ENCODE measurements around the gene RSBN1.
"Not testable (repeated sequence)": the region's sequence is repeated elsewhere in the genome, so short reads cannot be mapped to it uniquely, and the experiment has no call there.

RSBN1 gene

DNA sequence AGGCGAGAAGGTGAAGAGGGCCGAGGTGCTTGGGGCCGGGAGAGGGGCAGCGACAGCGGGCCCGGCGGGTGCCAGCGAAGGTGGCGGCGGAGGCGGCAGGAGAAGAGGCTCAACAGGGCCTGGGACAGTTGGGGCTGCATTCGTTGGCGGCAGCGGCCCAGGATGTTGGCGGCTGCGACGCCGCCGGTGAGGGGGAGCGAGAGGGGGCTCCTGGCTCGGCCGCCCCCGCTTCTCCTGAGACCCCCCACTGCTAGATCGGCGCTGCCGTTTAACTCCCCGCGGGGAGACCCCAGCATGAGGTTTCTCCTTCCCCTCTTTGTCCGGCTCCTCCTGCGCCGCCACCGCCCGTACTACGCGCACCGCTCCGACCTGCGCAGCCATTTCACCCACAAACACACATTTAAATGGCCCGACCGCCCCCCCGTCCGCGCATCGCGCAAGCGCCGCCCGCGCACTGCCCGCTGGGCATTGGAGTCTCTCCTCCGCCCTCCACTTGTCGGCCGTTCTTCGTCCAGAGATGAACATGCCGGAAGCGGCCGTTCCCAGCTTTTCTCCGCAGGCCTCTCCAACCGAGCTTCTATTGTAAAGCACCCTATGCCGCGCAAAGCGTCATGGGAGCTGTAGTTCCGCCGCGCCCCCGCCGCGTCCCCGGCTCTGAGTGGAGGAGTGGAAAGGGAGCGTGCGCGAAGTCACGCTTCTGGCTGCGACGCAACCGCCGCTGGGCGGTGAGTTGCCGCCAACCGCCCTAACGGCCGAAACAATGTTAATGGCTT, at the start of gene RSBN1:
RSBN1 (minus strand) TSS at position 589 of the 773 bp plus-strand sequence; CDS start at position 525, 64 bp downstream.
- peak; percentile 99 for DNase-seq

DNA sequence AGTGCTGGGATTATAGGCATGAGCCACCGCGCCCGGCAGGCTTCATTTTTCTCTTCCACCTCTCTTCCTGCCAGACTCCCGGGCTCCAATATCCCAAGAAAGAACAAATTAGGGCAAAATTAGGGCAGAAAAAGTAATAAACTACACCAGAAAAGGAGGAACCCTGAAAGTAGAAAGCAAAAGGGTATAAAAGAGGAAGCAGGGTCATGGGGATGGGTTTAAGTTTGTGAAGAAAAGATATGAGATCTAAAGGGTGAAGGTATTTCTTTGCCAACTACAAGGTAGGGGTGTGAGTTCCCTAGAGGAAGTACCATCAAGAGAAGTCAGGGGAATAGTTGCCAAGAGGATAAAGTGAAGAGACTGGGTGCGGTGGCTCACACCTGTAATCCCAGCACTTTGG, 49.4 kb upstream of the RSBN1 start:
- no peak for DNase-seq

DNA sequence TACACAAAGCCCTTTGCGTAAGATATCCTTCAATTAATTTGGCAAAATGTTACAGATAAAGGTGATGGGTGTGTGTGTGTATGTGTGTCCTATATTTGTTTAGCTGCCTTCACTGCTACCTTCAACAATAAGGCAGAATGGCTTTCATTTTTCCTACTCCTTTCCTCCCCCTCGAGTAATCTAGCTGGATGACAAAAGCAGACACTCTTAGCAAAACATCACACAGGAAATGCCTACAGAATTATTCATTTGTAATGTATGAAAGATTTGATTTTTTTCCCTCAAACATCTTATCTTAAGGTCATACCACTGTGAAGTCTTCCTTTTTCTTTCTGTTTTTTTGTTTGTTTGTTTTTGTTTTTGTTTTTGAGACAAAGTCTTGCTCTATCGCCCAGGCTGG, 48.6 kb upstream of the RSBN1 start:
- no peak for DNase-seq

DNA sequence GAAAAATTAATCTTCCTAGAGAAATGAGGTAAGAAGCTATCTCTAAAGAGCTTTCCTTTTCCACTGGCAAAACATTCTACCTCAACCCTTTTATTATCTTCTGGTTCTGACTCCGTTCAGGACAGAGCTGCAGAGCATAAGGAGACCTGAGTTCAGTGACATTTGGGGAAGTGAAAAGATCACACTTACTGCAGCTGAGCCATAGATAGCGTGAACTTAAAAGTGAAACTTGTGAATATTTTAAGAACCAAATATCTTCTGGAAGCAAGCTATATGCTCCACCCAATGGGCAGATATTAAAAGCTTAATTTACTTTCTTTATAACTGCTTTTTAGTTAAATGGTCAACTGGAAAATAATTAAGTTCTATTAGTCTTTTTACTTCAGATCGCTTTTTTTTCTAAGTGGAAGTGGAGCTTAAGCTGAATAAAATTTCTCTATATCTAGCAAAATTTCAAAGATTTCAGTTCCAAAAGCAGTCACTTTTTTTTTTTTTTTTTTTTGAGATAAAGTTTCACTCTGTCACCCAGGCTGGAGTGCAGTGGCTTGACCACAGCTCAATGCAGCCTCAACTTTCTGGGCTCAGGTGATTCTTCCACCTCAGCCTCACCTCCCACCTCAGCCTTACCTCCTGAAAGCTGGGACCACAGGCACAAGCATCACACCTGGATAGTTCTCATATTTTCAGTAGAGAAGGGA, 47.4 kb upstream of the RSBN1 start:
- peak; percentile 21 for DNase-seq

DNA sequence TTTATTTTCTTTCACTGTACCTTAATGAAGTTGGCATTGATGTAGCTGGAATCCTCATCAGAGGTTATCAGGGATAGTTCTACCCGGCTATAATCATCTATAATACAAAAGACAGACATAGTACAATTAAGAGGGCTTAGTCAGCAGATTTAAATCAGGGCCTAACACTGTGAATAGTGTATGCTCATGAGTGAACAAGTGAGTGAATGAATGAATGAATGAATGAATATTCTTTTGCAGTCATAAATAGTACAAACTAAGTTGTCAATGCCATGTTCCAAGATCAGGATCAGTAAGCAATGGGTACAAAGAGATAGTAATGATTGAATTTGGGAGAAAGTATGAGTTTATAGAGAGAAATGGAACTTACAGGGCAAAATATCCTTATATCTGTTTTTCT, 46.7 kb upstream of the RSBN1 start:
- no peak for DNase-seq

DNA sequence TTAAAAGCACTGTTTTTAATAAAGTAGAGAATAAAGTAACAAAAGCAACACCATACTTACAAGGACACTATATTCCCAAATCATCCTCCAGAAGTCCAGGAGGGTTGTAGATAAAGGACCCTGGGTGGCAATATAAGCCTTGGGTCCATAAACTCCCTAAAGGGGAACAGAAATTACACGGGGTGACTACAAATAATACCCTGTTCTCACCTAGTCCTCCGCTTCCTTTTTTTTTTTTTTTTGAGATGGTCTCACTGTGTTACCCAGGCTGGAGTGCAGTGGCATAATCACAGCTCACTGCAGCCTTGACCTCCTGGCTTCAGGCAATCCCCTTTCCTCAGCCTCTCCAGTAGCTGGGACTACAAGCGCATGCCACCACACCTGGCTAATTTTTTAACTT, 46.1 kb upstream of the RSBN1 start:
- DNase-seq: no peak

DNA sequence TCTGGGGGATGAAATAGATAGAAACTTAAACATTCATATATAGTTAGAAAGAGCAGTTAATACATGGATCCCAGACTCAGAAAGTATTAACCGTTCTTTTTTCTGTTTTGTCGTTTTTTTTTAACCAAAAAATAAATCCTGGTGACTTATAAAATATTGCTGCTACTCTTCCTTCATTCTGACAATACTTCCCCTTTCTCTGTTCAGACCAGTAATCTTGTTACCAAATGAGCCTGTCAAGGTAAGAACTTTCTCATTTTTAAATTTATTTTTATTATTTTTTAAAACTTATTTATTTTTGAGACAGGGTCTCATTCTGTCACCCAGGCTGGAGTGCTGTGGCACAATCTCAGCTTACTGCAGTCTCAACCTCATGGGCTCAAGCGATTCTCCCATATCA, 45.5 kb upstream of the RSBN1 start:
- DNase-seq: no peak

DNA sequence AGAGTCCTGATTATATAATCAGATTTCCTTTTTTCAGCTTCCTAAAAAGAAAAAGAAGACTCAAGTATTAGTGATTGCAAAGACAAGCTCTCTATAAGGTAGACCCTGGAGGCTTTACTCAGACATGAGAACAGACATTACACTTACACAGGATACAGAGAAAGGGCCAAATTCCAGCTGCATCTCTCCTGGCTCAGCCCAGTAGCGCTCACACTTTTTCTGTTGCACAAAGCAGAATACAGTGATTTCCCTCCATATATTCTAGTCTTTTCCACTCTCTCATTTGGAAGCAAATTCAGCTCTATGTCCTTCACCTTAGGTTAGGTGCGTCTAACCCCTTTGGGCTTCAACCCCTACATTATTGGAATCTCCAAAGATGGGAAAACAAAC, 44.1 kb upstream of the RSBN1 start:
- no peak for DNase-seq

DNA sequence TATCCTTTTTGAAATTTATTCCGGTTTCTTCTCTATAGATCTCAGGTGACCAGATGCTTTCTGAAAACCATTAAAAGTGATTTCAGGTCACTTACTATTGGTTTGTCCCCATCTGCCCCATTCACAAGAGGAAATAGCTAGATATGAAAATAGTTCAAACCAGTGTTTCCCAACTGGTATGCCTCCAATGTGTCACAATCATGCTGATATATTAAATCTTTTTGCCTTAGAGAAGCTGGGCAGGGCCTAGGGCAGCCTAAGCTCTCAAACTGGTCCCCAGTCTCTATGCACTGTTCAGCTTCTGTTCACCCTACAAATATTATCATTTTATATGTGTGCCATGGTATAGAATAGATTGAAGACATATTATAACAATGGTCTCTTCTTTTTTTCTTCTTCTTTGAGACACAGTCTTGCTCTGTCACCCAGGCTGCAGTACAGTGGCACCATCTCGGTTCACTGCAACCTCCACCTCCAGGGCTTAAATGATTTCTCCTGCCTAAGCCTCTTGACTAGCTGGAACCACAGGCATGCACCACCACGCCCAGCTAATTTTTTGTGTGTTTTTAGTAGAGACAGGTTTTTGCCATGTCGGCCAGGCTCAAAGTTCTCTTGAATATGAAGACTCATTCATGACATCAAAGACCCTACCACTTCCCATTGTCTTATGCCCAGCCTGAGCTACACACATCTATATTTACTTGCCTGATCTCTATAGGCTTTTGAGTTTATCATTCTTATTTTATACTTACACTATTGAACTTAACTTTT, 43.5 kb upstream of the RSBN1 start:
- no peak for DNase-seq

DNA sequence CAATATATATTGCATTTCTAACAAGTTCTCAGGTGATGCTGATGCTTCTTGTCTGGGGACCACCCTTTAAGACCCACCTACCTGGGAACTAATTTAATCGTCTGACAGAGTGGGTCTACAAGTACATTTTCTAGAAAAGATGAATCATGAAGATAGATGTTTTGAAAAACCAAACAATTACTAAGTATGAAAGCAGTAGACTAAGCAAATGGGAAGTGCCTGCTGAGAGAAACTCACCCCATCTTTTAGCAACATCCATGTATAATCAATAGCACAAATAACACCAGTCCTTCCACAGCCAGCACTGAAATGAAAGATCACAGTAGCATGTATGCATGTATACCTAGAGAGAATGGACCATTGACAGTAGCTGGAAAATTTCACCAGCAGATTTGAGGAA, 42.0 kb upstream of the RSBN1 start:
- no peak for DNase-seq

DNA sequence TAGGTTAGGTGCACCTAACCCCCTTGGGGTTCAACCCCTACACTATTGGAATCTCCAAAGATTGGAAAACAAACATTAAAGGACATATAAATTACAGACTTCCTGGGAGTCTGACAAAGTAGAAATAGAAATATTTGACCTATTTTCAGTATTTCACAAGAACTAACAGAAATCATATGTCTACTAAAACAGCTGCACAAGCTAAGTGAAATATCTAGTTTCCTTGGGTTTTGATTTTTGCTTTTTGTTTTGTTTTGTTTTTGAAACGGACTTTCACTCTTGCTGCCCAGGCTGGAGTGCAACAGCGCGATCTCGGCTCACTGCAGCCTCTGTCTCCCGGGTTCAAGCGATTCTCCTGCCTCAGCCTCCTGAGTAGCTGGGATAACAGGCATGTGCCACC, 40.4 kb upstream of the RSBN1 start:
- not testable (repeated sequence) for DNase-seq

DNA sequence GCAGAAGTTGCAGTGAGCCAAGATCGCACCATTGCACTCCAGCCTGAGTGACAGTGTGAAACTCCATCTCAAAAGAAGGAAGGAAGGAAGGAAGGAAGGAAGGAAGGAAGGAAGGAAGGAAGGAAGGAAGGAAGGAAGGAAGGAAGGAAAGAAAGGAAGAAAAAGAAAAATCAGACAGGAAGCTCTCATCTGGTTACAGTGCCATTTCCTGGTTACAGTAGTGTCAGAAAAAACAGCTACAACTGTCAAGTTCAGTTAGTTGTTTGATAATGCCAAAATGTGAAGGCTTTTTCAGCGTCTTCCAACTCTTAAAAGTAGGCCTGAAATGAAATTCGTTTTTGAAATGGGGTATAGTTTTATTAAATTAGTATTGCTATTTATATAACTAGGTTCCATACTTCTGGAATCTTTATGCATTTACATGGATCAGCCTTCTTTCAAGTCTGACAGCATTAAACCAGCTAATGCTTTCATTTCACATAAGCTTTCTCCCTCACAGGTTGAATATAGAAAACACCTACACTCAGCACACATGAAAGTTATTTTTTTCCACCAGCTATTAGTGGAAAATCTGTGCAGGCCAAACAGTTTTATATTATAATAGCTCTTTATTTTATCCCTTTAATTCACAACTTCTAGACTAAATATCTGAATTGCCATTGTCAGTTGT, 38.0 kb upstream of the RSBN1 start:
- DNase-seq: no peak

DNA sequence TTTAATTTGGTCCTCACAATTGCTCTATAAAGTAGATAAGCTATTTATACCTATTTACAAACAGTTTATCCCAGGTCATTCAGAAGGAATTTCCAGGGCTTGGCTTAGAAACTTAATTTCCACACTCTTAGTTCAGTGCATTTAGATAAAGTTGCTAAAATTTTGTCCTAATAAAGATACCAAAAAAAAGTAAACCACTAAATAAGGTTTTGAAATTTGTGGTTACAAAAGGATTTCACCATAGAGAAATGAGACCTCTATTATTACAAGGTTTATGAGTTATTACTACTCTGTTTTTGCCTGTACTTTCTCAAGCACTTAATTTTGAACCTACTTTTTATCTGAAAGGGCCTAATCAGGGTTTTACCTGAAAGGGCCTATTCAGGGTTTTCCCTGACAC, 36.8 kb upstream of the RSBN1 start:
- no peak for DNase-seq

DNA sequence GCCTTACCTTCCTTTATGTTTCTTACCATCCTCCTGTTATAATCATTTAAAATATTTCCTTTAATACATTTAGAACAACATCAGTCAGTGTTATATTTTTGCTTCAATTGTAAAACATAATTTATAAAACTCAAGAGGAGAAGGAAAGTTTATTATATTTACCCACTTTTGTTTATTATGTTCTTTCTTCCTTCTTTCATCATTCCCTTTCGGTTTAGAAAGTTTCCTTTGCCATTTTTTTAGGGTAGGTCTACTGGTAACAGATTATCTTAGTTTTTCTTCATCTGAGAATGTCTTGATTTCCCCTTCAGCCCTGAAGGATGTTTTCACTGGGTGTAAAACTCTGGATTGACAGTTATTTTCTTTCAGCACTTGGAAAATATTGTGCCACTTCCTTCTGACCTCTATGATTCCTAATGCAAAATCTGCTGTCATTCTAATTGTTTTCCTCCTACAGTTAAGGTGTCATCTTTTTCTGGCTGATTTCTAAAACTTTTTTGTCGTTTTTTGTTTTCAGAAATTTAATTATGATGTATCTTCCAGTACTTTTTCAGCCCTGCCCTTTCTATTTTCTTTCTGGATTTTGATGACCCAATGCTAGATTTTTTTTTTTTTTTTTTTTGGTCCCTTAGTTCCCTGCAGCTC, 34.2 kb upstream of the RSBN1 start:
- DNase-seq: no peak

DNA sequence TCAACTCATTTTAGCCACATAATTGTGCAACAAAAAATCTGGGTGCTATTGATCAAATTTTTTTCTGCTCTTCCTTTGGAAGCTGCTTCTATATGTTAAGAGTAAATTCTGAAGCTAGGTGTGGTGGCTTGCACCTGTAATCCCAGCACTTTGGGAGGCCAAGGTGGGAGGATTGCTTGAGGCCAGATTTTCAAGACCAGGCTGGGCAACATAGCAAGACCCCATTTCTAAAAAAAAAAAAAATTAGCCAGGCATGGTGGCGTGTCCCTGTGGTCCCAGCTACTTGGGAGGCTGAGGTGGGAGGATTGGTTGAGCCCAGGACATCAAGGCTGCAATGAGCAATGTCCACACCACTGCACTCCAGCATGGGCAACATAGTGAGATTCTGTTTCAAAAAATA, 24.3 kb upstream of the RSBN1 start:
- DNase-seq: no peak

DNA sequence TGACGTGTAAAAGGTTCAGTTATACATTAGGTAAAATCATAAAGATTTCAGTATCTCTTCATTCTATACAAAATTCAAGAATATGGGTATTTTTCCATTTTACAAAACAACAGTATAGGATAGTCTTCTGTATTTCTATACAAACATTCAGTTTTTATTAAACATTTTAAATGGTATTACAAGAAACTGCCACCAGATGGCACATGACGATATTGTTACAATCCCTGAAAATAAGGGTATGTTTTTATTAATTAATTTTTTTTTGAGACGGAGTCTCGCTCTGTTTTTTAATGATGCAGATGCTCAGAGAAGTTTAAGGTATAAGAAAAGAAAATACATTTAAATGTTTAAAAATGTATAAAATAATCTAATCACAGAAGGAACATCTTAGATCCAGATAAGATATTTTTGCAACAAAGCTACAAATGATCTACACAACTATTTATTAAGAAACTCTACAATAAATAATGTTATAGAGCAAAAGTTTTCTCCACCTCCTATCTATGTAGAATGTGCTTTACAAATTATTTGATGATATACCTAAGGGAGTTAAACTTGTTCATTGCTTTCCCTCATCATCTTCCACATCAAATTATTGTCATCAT, 23.5 kb upstream of the RSBN1 start:
- DNase-seq: no peak

DNA sequence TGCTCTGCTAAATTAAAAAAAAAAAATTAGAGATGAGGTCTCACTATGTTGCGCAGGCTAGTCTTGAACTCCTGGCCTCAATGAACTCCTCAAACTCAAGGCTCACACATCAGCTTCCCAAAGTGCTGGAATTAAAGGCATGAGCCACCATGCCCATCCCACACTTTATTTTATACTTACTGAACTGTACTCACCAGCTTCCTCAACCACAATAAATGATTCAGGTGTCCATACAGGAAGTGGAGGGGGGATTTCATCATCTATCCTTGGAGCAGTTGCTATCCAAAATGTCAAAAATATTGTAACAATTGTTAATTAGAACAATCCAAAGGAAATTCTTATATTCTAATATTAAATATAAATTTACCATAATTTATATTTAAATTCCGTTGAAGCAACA, 22.4 kb upstream of the RSBN1 start:
- no peak for DNase-seq

DNA sequence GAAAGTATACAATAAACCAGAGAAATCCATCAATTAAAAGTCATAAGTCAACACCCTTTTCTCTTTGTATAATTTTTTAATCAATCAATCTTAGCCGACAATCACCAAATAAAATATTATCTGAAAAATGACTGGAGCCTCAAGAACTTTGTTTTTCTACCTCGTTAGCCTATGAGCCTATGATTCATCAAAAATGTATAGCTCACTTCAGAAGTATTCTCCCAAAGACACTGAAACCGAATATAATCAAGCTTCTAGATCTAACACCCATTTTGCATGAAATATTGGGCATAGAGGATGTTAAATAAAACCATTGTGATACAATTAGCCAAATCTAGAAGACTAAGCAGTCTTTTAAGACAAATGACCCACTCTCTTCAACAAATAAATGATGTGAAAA, 17.8 kb upstream of the RSBN1 start:
- no peak for DNase-seq

DNA sequence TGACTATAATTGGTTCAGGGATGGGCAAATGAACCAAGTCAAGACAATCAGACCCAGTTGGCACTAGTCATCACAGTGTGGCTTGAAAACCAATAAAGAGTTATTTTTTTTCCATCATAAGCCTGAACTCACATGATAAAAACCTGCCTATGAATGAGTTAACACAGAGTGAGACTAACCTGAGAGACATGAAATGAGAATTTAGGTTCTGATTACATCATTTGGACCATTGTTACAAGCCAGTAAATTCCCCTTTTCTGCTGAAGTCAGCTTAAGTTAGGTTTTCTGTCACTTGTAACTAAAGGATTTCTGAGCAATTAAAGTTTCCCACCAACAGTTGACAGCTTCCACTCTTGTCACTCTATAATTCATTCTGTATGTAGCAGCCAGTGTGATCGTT, 9.6 kb upstream of the RSBN1 start:
- DNase-seq: no peak

DNA sequence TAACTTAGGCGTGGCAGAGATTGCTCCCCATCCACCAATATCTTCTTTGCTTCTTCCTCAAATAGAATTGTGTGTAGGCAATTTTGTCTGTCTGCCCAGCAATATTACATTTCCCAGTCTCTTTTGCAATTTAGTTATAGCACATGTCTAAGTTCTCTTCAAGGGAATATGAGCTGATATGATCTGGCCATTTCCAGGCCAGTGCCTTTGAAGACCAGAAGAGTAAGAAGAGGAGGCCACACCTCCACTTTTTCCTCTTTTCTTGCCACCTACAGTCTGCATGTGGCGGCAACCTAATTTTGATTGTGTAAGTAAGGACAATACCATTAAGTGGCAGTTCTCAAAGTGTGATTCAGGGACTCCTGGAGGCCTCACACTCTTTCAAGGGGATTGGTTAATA, 6.3 kb upstream of the RSBN1 start:
- no peak for DNase-seq

DNA sequence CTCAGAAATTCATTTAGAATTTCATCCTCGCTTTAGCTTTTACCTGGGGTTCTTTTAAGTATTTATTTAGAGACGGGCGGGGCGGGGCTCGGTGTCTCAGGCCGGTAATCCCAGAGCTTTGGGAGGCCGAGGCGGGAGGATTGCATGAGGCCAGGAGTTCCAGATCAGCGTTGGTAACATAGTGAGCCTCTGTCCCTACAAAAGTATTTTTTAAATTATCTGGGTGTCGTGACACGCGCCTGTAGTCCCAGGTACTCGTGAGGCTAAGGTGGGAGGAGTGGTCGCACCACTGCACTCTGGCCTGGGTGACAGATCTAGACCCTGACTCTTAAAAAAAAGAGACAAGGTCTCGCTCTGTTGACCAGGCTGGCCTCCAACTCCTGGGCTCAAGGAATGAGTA, 942 bp upstream of the RSBN1 start:
- no peak for DNase-seq

DNA sequence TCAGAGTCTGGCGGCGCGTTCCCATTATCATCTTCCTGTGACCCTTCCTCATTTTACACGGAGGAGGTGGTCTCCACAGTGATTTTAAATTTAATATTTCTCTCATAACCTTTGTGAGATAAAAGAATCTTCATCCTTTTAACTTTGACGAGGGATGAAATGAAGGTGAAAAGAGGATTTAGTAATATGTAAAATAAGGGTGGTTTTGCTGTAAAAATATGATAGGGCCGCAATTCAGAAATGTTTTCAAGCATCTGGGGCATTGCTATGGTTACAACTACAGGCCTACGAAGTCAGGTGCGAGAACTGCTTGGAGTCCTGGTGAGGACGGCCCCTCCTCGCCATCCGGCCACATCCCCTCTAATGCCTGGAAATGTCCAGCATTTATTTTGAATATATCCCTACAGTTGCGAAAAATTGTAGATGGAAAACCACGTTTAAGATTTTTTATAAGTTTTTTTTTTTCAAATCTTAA, 422 bp upstream of the RSBN1 start:
- no peak for DNase-seq

Data from GDM1 (cell line).